ENCODE data around the gene GLUL.

DNA sequence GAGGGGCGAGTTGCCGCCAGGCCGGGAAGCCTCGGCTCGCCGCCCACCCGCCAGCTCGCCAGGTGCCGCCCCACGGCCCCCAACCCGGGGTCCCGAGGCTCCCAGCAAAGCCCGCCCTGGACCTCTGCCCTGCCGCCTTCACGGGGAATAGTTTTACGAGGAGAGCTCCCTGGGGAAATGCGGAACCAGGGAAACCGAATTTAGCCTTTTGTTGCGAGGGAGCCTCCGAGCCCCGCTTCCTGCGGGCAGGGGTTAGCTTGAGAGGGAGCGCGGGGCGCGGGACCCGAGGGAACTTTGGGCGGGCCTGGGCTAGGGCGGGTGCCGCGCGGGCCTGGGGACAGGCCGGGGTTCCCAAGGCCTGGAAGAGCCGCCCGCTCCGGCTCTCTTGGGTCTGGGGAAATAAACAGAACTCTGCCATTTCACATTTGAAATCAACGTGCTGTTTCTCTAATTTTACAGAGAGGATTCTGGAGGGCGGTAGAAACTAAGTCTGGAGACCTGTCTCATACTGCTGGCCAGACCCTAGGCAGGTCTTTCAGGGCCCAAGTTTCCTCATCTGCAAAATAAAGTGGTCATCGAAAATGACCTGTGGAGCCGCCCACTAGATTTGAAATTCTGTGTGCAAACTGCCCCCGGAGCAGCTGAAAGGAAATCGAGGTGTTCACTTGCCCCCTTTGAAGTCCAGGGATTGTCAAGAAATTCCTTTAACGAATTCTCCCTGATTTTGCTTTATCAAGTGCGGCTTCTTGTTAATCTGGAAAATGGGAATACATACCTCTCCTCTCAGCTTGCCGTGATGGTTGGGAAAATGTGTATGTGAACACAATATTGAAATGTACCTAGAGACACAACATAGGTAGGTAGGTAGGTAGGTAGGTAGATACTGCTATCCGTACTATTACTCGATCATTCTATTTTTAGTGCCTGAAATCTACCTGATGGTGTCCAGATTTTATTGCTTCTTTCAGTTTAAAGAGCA lies 749 bp upstream of the GLUL start:
- TF ChIP-seq, protein P1, sequence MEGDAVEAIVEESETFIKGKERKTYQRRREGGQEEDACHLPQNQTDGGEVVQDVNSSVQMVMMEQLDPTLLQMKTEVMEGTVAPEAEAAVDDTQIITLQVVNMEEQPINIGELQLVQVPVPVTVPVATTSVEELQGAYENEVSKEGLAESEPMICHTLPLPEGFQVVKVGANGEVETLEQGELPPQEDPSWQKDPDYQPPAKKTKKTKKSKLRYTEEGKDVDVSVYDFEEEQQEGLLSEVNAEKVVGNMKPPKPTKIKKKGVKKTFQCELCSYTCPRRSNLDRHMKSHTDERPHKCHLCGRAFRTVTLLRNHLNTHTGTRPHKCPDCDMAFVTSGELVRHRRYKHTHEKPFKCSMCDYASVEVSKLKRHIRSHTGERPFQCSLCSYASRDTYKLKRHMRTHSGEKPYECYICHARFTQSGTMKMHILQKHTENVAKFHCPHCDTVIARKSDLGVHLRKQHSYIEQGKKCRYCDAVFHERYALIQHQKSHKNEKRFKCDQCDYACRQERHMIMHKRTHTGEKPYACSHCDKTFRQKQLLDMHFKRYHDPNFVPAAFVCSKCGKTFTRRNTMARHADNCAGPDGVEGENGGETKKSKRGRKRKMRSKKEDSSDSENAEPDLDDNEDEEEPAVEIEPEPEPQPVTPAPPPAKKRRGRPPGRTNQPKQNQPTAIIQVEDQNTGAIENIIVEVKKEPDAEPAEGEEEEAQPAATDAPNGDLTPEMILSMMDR (conservative IDR thresholded peaks at IDR 0.05; ENCODE audit: low read depth, low read length), result no peak
- no peak for TF ChIP-seq EZH2 (IDR thresholded peaks at IDR 0.05; ENCODE audit: low read length, unreplicated experiment)
